Measurements from ENCODE around the gene NRF1. TPM values are rescaled to one million over a fixed set of nuclear protein-coding genes. Genes with fewer than 3 reads are reported as not detected.

The NRF1 gene
- total RNA-seq, 1 experiment from 2014 or later = 13.9 TPM

- no peak for DNase-seq (ENCODE audit: low spot score)
Observed at GRCh38 chr7:129680400-129680799, 68.9 kb downstream of the NRF1 start.

GRCh38 chr7:129684777-129685176 is 73.3 kb downstream of the NRF1 start:
- no peak for DNase-seq (ENCODE audit: low spot score)

GRCh38 chr7:129686063-129686462 is 74.5 kb downstream of the NRF1 start:
- DNase-seq (ENCODE audit: low spot score) = no peak

- no peak for DNase-seq (ENCODE audit: low spot score)
Observed at GRCh38 chr7:129688503-129689222, 77.1 kb downstream of the NRF1 start.

- no peak for DNase-seq (ENCODE audit: low spot score)
Observed at GRCh38 chr7:129689995-129690581, 78.6 kb downstream of the NRF1 start.

- DNase-seq (ENCODE audit: low spot score) = no peak
Observed at GRCh38 chr7:129690701-129691100, 79.2 kb downstream of the NRF1 start.

GRCh38 chr7:129698516-129699418 is 87.2 kb downstream of the NRF1 start:
- DNase-seq (ENCODE audit: low spot score) = no peak

GRCh38 chr7:129702316-129702715 is 90.8 kb downstream of the NRF1 start:
- DNase-seq (ENCODE audit: low spot score) = no peak

- no peak for DNase-seq (ENCODE audit: low spot score)
Observed at GRCh38 chr7:129702761-129703338, 91.3 kb downstream of the NRF1 start.

GRCh38 chr7:129703751-129704150 is 92.2 kb downstream of the NRF1 start:
- no peak for DNase-seq (ENCODE audit: low spot score)

- DNase-seq (ENCODE audit: low spot score) = no peak
Observed at GRCh38 chr7:129707910-129708499, 96.5 kb downstream of the NRF1 start.

GRCh38 chr7:129713544-129713943 is 102.0 kb downstream of the NRF1 start:
- DNase-seq (ENCODE audit: low spot score) = no peak

- DNase-seq (ENCODE audit: low spot score) = no peak
Observed at GRCh38 chr7:129714514-129715063, 103.1 kb downstream of the NRF1 start.

- no peak for DNase-seq (ENCODE audit: low spot score)
Observed at GRCh38 chr7:129719980-129720732, 108.6 kb downstream of the NRF1 start.

- DNase-seq (ENCODE audit: low spot score) = no peak
Observed at GRCh38 chr7:129721068-129721467, 109.5 kb downstream of the NRF1 start.

- DNase-seq (ENCODE audit: low spot score) = no peak
Observed at GRCh38 chr7:129723679-129724078, 112.2 kb downstream of the NRF1 start.

GRCh38 chr7:129724796-129725195 is 113.3 kb downstream of the NRF1 start:
- DNase-seq (ENCODE audit: low spot score) = no peak

- no peak for DNase-seq (ENCODE audit: low spot score)
Observed at GRCh38 chr7:129728875-129729467, 117.5 kb downstream of the NRF1 start.

- no peak for DNase-seq (ENCODE audit: low spot score)
Observed at GRCh38 chr7:129729511-129729910, 118.0 kb downstream of the NRF1 start.

GRCh38 chr7:129730159-129730558 is 118.6 kb downstream of the NRF1 start:
- no peak for DNase-seq (ENCODE audit: low spot score)

Data from H4 (cell line).